HL-60/S4 treated with retinoic acid at 250 ng/mL for 4 days and 3 days (cell line): ENCODE data around the gene PTPN18.

Experiments used
- in situ Hi-C: fragments of 300-500 bp; cut with MboI; formaldehyde crosslinking; loops from 2 replicates; pipeline ENCODE4 v1.7.0; 2022; ENCODE audit warnings: low sequenced_read_pairs

The PTPN18 gene

DNA sequence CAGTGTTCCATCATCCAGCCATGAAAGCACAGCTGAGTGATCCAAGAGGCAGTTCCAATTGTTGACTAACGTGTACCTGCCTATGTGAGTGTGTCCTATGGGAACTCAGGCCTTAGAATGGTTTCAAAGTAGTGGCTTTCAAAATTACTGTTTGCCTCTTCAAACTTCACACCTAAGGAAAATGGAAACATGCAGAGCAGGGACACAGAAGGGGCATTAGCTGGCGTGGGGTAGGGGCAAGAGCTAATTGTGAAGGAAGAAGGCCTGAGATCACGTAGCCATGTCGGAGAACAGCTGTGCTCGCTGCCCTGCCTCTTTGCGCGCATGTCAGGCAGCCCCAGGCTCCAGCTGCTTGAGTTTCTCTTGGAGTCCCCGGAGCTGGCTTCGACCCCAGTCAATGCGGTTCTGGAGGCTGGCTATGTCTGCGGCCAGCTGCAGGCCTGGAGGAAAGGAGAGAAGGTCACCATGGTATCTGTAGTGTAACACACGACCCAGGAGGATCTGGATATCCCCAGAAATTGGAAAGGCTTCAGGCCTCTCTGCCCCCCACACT is 17.0 kb upstream of the PTPN18 start:
- in situ Hi-C loops = loop anchor here (25.0 kb wide), 2 partner anchors 152 to 402 kb away; partner anchors contain the start of genes MZT2B, SMPD4 and TUBA3E

DNA sequence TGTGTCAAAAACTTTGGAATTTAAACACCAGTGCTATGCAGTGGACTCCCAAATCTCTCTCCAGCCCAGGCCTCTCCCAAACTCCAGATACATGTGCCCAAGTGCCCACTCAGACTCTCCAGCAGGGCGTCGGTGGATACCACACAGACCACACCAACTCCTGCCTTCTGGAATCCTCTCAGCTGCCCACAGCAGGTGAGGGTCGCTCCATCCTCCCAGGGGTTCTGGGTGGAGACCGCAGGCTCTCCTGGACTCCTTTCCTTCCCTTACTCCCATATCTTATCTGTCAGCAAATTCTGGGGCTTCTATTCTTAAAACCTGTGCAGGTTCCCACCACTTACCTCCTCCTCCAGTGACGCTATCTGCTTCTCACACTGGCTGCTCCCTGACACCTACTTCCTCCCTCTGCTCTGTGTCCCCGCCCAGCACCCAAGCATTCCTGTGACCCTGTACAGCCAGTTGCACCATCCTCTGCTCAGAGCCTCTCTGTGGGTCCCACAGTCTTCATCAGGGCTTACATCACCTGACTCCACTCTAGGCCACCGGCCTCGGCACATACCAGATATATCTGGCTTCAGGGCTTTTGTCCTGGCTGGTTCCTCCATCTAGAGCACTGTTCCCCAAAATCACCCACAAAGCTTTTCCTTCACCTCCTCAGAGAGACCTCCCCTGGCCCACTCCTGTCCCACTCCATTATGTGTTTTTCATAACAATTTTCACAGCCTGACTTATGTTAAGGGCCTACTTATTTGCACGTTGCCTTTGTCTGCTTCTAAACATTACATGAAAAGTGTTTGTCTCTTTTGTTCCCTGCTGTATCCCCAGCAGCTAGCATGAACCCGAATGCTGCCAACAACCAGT is 15.7 kb upstream of the PTPN18 start:
- in situ Hi-C loops = loop anchor here (25.0 kb wide), 2 partner anchors 153 to 403 kb away; partner anchors contain the start of genes MZT2B, SMPD4 and TUBA3E

DNA sequence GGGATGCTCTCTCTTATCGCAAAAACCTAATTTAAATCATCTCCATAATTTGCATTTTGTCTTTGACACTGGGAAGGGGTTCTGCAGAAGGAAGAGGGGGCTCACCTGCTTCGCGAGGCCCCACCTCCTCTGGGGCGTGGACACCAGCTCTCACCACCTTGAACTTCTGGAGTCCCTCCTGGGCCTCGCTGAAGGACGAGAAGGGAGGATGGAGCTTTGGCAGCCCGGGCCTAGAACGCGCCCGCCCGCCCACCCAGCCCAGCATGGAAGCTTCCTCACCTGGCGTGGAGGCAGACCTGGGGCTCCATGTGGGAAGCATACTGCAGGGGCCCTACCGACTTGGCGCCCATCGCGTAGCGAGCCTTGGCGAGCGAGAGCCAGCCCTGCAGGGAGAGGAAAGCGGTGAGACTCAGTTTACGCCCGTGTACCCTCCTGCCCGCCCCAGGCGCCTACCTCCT is 14.3 kb upstream of the PTPN18 start:
- in situ Hi-C loops = loop anchor here (25.0 kb wide), 2 partner anchors 154 to 404 kb away; partner anchors contain the start of genes MZT2B, SMPD4 and TUBA3E

DNA sequence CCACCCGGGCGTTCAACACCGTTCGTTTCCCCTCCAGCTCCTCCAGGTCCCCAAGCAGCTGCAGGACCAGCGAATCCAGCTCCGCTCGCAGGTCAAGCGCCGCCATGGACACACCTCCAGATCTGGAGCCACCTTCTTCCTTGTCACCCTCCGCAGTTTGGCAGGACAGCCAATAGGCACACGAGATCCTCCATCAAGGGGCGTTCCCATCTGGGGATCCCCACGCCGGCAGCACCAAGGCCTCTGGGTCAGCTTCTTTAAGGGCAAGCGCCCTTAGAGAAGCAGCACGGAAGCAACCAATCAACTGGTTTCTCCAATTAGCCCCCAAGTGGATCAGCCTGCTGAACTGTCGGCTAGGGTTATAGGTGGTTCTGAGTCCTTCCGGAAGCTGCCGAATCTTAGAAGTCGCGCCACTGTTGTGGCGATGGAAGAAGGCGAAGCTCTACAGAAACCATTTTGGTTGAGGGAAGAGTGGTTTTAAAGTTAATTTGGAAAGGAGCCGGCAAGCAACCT is 13.8 kb upstream of the PTPN18 start:
- in situ Hi-C loops = loop anchor here (25.0 kb wide), 2 partner anchors 155 to 405 kb away; partner anchors contain the start of genes MZT2B, SMPD4 and TUBA3E

DNA sequence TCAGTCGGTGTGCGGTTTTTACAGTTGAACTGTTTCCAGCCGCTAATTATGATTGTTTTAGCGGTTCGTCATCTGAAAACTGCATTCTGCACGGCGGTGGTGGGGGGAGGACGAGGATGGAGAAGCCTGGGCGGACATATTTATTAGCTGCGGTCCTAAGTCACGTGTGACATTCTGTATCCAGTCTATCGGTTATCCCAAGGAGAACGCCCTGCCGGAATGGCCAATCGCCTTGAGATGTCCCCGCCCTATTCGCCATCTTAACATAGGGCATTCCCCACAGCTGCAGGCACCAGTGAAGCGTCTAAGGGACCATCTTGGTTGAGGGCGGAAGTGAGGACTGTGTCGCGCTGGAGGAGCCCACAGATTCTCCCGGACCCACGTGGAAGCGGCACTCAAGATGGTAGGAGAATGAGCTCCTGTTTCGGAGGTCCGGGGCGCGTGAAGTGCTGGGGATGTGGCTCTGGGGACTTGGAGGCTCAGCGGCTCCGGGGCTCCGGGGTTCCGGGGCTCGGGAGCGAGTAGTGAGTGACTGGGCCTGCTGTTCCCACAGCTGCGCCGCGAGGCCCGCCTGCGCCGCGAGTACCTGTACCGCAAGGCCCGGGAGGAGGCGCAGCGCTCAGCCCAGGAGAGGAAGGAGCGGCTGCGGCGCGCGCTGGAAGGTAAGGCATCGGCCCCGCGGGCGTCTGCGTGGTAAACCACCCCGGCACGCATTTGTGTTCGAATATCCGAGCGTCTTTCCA is 13.2 kb upstream of the PTPN18 start, which contains the start of gene IMP4:
TSS of gene IMP4 (plus strand) at position 365 of the 743 bp plus-strand sequence. CDS start at position 401, 36 bp downstream.
- in situ Hi-C loops = loop anchor here (25.0 kb wide), 2 partner anchors 155 to 405 kb away; partner anchors contain the start of genes MZT2B, SMPD4 and TUBA3E

DNA sequence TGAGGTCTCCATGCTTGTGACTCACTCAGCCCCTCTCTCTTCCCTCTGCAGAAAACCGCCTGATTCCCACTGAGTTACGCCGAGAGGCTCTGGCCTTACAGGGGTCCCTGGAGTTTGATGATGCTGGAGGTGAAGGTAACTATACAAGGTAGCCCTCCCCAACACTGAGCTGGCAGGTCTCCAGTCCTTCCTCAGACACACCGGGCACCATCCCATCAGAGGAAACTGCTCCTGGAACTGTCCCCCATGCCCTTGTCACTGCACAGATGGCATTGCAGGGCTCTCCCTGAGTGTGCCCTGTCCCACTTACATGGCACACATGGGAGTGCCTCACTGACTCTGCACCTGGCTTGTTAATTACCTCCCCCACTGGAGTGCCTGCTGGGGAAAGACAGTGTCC is 11.3 kb upstream of the PTPN18 start:
- in situ Hi-C loops = loop anchor here (25.0 kb wide), 2 partner anchors 157 to 407 kb away; partner anchors contain the start of genes MZT2B, SMPD4 and TUBA3E

DNA sequence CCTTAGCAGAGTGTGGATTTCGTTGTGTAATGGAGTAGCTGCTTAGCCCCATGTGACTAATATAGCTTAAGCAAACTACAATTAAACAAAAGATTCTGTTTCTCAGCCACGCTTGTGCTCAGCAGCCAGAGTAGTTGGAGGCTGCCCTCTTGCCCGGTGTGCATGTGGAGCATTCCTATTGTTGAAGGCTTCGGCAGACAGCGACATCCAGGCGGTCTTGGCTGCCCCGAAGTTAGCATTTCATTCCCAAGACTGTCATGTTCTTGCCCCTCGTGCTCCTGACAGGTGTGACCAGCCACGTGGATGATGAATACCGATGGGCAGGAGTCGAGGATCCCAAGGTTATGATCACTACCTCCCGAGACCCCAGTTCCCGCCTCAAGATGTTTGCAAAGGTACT is 10.8 kb upstream of the PTPN18 start:
- in situ Hi-C loops = loop anchor here (25.0 kb wide), 2 partner anchors 158 to 408 kb away; partner anchors contain the start of genes MZT2B, SMPD4 and TUBA3E

DNA sequence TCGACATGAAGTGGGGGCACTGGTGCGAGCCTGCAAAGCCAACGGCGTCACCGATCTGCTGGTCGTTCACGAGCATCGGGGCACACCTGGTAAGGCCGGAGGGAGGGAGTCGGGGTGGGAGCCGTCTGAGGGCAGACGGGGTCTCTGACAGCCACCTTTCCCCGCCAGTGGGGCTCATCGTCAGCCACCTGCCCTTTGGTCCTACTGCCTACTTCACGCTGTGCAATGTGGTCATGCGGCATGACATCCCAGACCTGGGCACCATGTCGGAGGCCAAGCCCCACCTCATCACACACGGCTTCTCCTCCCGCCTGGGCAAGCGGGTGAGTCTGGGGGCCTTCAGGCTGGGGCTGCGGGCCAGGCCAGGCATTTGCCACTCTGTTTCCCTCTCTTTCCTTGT is 10.2 kb upstream of the PTPN18 start:
- in situ Hi-C loops = loop anchor here (25.0 kb wide), 2 partner anchors 158 to 408 kb away; partner anchors contain the start of genes MZT2B, SMPD4 and TUBA3E

DNA sequence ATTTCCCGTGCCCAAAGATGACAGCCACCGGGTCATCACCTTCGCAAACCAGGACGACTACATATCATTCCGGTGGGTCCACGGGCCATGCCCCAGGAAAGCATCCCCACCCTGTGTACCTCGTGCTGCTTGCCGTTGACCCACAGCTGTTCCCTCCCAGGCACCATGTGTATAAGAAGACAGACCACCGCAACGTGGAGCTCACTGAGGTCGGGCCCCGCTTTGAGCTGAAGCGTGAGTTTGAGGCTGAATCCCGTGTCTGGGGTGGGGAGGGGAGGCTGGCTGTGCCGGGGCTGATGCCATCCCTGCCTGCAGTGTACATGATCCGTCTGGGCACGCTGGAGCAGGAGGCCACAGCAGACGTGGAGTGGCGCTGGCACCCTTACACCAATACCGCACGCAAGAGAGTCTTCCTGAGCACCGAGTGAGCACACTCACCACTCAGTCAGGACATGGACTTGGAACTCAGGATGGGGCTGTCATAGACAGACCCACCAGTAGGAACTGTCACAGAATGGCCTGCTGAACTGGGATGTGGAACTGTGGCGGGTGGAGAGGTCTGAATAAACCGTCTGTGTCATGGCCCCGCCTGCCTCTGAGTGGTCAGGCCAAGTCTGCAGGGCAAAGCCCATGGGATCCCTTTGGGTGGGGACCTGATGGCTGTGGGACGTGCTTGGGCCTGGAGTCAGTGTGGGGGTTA is 9.7 kb upstream of the PTPN18 start:
- in situ Hi-C loops = loop anchor here (25.0 kb wide), 2 partner anchors 159 to 409 kb away; partner anchors contain the start of genes MZT2B, SMPD4 and TUBA3E

DNA sequence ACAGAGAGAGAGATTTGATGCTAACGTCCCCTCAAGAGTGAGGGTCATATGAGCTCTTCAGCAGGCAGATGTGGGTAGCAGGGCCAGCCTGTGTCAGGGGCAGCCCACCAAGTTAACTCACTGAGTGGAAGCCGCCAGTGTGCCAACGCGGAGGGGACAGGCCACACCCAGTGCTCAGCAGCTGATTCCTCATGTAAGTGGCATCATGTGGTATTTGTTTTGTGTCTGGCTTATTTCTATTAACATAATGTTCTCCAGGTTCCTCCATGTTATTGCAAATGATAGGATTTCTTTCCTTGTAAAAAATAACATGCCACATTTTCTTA is 9.2 kb upstream of the PTPN18 start:
- in situ Hi-C loops = loop anchor here (25.0 kb wide), 2 partner anchors 159 to 409 kb away; partner anchors contain the start of genes MZT2B, SMPD4 and TUBA3E

DNA sequence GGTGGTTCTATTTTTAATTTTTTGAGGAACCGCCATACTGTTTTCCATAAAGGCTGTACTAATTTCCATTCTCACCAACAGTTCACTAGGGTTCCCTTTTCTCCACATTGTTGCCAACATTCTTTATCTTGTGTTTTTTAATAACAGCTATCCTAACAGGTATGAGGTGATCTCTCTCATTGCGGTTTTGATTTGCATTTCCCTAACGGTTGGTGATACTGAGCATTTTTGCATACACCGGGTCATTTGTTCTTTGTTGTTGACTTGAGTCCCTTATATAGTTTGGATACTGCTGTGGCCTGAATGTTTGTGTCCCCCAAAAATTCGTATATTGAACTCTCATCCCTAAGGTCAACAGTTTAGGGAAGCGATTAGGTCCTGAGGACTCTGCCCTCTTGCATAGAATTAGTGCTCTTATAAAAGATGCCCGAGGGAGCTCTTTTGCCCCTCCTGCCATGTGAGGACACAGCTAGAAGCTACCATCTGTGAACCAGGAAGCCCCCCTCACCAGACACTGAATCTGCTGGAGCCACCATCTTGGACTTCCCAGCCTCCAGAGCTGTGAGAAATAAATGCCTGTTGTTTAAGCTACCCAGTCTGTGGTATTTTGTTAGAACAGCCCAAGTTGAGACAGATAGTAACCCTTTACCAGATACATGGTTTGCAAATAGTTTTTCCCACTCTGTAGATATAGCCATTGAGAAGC is 8.5 kb upstream of the PTPN18 start:
- in situ Hi-C loops = loop anchor here (25.0 kb wide), 2 partner anchors 160 to 410 kb away; partner anchors contain the start of genes MZT2B, SMPD4 and TUBA3E

DNA sequence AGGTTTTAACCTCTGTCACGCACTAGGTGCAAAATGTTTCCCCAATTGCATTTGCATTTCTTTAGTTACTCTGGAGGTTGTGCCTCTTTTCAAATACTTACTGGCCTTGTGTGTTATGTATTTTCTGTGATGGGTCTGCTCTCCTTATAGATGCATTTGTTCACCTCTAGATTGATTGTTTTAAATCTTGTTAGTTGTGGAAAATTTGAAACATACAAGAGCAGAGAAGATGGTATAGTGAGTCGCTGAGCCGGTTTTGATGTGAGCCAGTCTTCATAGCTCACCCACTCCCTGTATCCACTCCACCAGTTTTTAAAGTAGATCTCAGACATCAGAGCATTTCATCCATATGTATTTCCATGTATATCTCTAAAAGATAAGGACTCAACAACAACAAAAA is 6.7 kb upstream of the PTPN18 start:
- in situ Hi-C loops = loop anchor here (25.0 kb wide), 2 partner anchors 162 to 412 kb away; partner anchors contain the start of genes MZT2B, SMPD4 and TUBA3E

DNA sequence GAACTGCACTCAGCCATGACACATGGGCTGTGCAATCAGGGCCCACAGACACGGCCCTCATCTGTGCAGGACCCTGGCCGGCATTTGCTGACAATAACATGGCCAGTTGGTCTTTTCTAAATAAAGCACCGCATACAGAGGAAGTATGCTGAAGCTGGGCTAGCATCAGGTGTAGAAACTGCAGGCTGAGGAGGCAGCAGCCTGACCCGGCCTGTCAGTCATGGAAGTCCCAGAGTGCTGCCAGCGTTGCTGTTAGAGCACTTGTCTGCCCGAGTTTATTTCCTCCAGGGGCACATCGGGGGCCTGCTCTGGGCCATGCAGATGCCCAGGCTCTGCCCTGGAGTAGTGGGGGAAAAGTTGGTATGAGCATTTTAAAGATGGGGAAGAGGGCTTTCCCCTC is 4.1 kb upstream of the PTPN18 start:
- in situ Hi-C loops = no loop called here

DNA sequence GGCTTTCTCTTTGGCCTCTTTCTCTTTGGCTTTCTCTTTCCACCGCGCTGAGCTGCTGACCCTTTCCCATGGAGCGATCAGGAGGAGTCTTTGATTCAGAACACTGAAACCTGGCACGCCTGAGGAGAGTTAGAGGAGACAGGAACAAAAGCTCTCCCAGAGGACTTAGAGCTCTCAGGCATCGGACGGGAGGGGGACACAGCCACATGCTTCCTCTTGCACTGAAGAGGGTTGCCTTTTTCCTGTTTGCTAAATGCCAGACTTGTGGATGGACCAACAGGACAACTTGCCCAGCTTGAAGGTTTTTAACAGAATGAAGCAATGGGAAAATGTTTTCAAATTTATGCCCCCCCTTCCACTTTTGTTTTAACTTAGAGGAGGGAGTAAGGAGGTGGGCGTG is 3.6 kb upstream of the PTPN18 start:
- in situ Hi-C loops = no loop called here

DNA sequence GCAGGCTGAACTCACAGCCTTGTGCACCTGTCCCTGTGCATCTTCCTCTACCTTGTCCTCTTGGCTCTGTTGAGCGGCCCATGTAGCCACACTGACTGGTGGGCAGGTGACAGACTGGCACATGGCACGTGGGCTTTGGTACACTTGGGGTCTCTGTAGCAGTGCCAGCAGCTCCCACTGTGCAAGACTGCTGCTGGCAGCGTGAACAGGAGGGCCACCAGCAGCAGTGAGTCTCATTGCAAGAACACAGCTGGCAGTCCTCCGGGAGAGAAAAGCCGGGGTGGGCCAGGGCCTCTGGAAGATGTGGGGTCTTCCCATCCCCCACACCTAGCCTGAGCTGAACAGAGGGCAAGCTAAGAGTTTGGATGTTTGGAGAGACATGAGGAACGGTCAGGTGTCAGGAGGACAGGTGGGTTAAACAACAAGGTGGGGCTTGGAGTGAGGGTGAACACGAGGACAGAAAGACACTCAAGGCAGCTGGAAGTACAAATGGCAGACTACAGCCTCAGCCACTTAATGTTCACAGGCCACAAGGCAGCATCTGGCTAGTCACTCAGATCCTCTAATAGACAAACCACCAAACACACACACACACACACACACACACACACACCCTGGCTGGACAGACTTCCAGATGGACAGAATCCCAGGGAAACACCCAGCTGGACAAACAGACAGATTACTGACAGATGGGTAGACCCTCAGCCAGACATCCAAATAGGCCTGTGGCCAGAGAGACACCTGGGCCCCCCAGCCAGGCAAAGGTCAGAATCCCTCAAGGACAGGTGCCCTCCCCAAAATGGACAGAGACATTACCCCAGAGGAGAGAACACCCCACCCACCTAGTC is 2.3 kb upstream of the PTPN18 start:
- in situ Hi-C loops = no loop called here

DNA sequence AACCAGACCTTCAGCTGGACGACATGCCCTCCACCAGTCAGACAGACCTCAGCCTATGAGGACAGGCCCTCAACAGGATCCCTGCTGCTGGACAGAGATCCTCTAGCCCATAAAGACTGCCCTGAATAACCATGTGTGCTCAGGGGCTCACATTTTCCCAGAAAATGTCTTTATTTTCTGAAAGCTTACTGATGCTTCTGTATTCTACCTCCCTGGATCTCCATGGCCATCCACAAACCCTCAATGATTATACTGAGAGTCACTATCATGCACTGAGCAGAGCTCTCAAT is 1.8 kb upstream of the PTPN18 start:
- in situ Hi-C loops = no loop called here

DNA sequence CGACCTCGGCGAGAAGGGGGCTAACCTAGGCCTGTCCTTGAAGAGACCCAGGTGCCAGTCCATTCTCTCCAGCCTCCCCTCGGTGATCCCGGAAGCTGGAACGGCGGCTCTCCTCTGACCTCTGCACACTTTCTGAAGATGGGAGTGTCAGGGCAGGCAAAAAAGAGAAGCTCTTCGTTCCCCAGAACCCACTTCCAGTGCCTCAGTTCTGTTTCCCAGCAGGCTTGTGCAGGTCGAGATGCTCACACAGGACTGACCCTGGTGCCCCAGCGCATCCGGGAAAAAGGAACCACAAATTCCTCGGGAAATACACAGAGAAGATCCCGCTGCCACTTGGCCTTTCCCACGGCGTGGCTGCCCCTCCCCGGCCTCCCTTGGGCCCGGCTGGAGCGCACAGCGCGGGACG is 681 bp upstream of the PTPN18 start:
- in situ Hi-C loops = no loop called here

DNA sequence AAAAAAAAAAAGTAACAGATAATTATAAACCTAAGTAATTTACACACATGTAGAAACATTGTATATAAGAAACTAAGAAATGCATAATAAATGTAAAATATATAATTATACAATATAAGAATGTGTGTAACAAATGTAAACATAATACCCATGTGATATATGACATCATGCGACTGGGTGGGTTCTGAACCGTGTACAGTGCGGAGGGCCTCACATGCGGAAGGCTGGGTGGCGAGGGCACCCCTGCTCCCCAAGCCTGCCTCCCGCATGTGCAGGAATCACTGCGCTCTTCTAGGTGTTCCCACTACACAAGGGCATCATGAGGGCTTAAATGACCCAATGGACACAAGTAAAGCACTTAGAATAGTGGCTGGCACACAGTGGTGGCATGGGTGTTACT is 2.0 kb downstream of the PTPN18 start:
- in situ Hi-C loops = no loop called here
